HG02885 (cell line): Measurements from ENCODE around the gene FAM78B.

Source experiments
- ATAC-seq: cut with Tn5 transposase; IDR thresholded peaks from one replicate; pipeline ENCODE4 v1.9.1; 2021; ENCODE audit warnings: mild to moderate bottlenecking; ENCODE audit not compliant: unreplicated experiment, poor library complexity

FAM78B gene

GRCh38 chr1:166080967-166081870 lies 85.6 kb downstream of the FAM78B start:
- no peak for ATAC-seq

GRCh38 chr1:166080277-166080966 lies 86.4 kb downstream of the FAM78B start:
- ATAC-seq: no peak

GRCh38 chr1:166079276-166079675 lies 87.5 kb downstream of the FAM78B start:
- ATAC-seq: no peak

- ATAC-seq: no peak
These were observed 93.3 kb downstream of the FAM78B start for GRCh38 chr1:166073489-166073888.

- ATAC-seq: no peak
These were observed 97.4 kb downstream of the FAM78B start for GRCh38 chr1:166069390-166069789.

- ATAC-seq: no peak
These were observed 100.7 kb downstream of the FAM78B start for GRCh38 chr1:166066107-166066506.

GRCh38 chr1:166064951-166065350 lies 101.8 kb downstream of the FAM78B start:
- no peak for ATAC-seq

GRCh38 chr1:166064313-166064926 lies 102.4 kb downstream of the FAM78B start:
- ATAC-seq: no peak

- ATAC-seq: no peak
These were observed 103.1 kb downstream of the FAM78B start for GRCh38 chr1:166063701-166064100.

- ATAC-seq: no peak
These were observed 104.3 kb downstream of the FAM78B start for GRCh38 chr1:166062421-166063070.

GRCh38 chr1:166057650-166058049 lies 109.2 kb downstream of the FAM78B start:
- no peak for ATAC-seq

GRCh38 chr1:166053395-166053794 lies 113.4 kb downstream of the FAM78B start:
- ATAC-seq: no peak

- ATAC-seq: no peak
These were observed 126.4 kb downstream of the FAM78B start for GRCh38 chr1:166040202-166040997.

- ATAC-seq: no peak
These were observed 127.2 kb downstream of the FAM78B start for GRCh38 chr1:166039436-166040201.

GRCh38 chr1:166036092-166036491 lies 130.7 kb downstream of the FAM78B start:
- no peak for ATAC-seq

- ATAC-seq: no peak
These were observed 134.0 kb downstream of the FAM78B start for GRCh38 chr1:166032572-166033371.

GRCh38 chr1:166031932-166032571 lies 134.7 kb downstream of the FAM78B start:
- ATAC-seq: no peak
